AG10803 (cell line): Measurements from ENCODE around the gene GMEB2.
"Not testable (repeated sequence)": the region's sequence is repeated elsewhere in the genome, so short reads cannot be mapped to it uniquely, and the experiment has no call there.

Experiments used
- DNase-seq: peaks from one replicate; pipeline ENCODE4 v3.0.0; 2010; ENCODE audit warnings: low read depth
- H3K4me3 ChIP-seq: 2 replicates; pipeline ENCODE4 v1.5.1; 2011; ENCODE audit warnings: mild to moderate bottlenecking, low read length, control low read depth
- CTCF ChIP-seq: conservative IDR thresholded peaks from 2 replicates; pipeline ENCODE4 v1.5.1; 2011; ENCODE audit warnings: mild to moderate bottlenecking, low read length, control low read depth, inconsistent platforms

GMEB2 gene, protein sequence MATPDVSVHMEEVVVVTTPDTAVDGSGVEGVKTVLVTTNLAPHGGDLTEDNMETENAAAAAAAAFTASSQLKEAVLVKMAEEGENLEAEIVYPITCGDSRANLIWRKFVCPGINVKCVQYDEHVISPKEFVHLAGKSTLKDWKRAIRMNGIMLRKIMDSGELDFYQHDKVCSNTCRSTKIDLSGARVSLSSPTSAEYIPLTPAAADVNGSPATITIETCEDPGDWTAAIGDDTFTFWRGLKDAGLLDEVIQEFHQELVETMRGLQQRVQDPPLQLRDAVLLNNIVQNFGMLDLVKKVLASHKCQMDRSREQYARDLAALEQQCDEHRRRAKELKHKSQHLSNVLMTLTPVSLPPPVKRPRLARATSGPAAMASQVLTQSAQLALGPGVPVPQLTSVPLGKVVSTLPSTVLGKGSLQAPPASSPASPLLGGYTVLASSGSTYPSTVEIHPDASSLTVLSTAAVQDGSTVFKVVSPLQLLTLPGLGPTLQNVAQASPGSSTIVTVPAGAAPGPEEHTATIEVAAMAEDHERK

DNA sequence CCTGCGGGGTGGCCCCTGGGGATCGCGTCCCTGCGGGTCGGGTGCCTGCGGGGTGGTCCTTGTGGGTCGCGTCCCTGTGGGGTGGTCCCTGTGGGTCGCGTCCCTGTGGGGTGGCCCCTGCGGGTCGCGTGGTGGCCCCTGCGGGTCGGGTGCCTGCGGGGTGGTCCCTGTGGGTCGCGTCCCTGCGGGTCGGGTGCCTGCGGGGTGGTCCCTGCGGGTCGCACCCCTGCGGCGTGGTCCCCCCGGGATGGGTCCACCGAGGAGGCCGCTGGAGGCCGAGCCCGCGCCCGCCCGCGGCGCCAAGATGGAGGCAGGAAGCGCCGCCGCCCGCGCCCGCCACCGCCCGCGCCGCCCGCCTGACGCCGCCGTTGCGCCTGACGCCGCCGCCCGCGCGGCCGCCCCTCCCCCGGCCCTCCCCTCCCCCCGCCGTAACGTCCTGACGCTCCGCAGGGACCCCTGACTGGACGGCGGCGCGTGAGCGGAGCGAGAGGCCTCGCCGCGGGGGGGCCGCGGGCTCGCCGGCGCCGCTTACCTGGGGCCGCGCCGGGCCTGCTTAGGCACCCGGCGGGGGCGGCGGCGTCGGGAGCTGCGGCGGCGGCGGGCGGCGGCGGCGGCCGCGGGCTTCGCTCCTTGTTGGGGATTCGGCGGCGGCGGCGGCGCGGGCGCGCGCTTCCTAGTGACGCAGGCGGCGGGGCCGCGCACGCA lies at the start of gene GMEB2:
TSS of gene GMEB2 (minus strand) at position 678 of the 705 bp plus-strand sequence. CDS start 7,704 bp downstream, outside the sequence.
- TF ChIP-seq CTCF, result no peak
- peak within 1 kb of the TSS; percentile 90 for H3K4me3 ChIP-seq
- peak; percentile 67 for DNase-seq

GRCh38 chr20:63675681-63676368 lies 48.9 kb upstream of the GMEB2 start:
- no peak for DNase-seq
- TF ChIP-seq CTCF, result no peak
- H3K4me3 ChIP-seq, result no peak overlapping the region

GRCh38 chr20:63673951-63674350 lies 47.0 kb upstream of the GMEB2 start:
- TF ChIP-seq CTCF, result no peak
- DNase-seq, result no peak
- H3K4me3 ChIP-seq, result no peak overlapping the region

- DNase-seq, result no peak
- no peak for TF ChIP-seq CTCF
- no peak overlapping the region for H3K4me3 ChIP-seq
Measured at GRCh38 chr20:63672666-63673065, 45.8 kb upstream of the GMEB2 start.

DNA sequence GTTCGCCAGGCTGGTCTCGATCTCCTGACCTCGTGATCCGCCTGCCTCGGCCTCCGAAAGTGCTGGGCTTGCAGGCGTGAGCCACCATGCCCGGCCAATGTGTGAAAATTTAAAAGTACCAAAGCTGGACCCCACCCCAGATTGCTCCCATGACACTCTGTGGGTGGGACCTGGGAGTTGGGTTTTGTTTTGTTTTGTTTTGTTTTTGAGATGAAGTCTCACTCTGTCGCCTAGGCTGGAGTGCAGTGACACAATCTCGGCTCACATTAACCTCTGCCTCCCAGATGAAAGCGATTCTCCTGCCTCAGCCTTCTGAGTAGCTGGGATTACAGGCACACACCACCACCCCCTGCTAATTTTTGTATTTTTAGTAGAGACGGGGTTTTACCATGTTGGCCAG lies 44.8 kb upstream of the GMEB2 start:
- DNase-seq, H3K4me3 ChIP-seq: not testable (repeated sequence)

DNA sequence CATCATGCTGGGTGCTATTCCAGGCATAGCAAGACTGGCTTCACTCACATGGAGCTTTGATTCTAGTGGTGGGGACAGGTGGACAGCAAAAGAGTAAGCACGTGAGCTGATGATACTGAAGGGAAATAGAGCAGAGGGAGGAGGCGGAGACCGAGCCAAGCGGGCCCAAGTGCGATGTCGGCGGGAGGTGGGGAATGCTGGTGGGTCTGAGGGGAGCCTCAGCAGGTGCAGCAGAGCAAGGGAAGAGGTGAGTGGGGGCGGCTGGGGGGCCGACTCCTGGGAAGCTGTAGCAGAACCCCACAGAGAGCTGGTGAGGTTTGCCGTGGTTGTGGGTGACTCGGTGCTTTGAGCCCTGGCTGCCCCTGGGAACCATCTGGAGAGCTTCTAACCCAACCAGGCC lies 41.5 kb upstream of the GMEB2 start:
- no peak for DNase-seq
- no peak overlapping the region for H3K4me3 ChIP-seq
- no peak for TF ChIP-seq CTCF

DNA sequence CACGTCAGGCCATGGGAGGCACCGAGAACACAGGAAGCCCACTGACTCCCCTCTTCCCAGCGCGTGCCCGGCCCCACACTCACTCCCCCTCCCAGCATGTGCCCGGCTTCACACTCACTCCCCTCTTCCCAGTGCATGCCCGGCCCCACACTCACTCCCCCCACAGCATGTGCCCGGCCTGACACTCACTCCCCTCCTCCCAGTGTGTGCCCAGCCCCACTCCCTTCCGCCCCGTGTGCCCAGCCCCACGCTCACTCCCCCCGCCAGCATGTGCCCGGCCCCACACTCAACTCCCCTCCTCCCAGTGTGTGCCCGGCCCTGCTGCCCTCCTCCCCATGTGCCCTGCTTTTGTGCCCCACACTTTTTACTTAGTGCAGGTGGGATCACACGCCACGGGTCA lies 41.0 kb upstream of the GMEB2 start:
- TF ChIP-seq CTCF, result no peak
- H3K4me3 ChIP-seq, result no peak overlapping the region
- no peak for DNase-seq
